ENCODE data around the gene EXOC6B. TPM values are rescaled to one million over a fixed set of nuclear protein-coding genes. Genes with fewer than 3 reads are reported as not detected.

The EXOC6B gene
- total and polyA plus RNA-seq, 2 of the 8 experiments (the other 6 are each of a cell fraction or from before 2014, with no cell fraction given) = 13.5 to 33.0 TPM

- no peaks in the 10 kb centered on the region for H3K4me1 ChIP-seq (replicated peaks in 1 of 4; ENCODE audit: control insufficient read depth in 3 of 4, insufficient read depth in 4 of 4, low read length in 3 of 4)
- no peak overlapping the region for H4K8ac ChIP-seq (ENCODE audit: extremely low read depth, insufficient read depth, low read length)
- H3K4ac ChIP-seq (replicated peaks; ENCODE audit: insufficient read length, low read depth, low read length) = no peak overlapping the region
- no peak overlapping the region for H3K27ac ChIP-seq (ENCODE audit: low read depth, low read length)
- no peak overlapping the region for H4K5ac ChIP-seq (ENCODE audit: insufficient read length, low read depth, low read length)
- no peak overlapping the region for H2BK20ac ChIP-seq (ENCODE audit: low read length)
- ChIA-PET POLR2A (ENCODE audit: partially characterized antibody) (no interaction called here), CTCF (ENCODE audit: partially characterized antibody) (no interaction called here)
- no peak overlapping the region for H3K14ac ChIP-seq (ENCODE audit: insufficient read length)
- H3K79me2 ChIP-seq (ENCODE audit: control insufficient read depth in 1 of 2, insufficient read depth in 2 of 2, low read length in 2 of 2) = no peaks in the 10 kb centered on the region
- no peak overlapping the region for H3K23ac ChIP-seq (ENCODE audit: insufficient read length)
- no peaks in the 10 kb centered on the region for H3K36me3 ChIP-seq (ENCODE audit: control insufficient read depth in 2 of 4, insufficient read depth in 4 of 4, low read length in 3 of 4)
- no peak overlapping the region for H2BK120ac ChIP-seq (replicated peaks; ENCODE audit: low read depth, low read length)
- no peaks in the 10 kb centered on the region for H4K20me1 ChIP-seq (replicated peaks in 1 of 2; ENCODE audit: control insufficient read depth in 1 of 2, insufficient read depth in 2 of 2, low read length in 2 of 2)
- H3K4me2 ChIP-seq (ENCODE audit: insufficient read depth in 1 of 2, low read depth in 2 of 2, low read length in 2 of 2) = no peak overlapping the region
- TF ChIP-seq CTCF (IDR thresholded peaks at IDR 0.05; ENCODE audit: control extremely low read depth in 1 of 3, insufficient read depth in 1 of 3, low read depth in 1 of 3, low read length in 3 of 3) = no peak
- no peak overlapping the region for H2BK12ac ChIP-seq (ENCODE audit: low read depth, low read length)
- H2AK5ac ChIP-seq (ENCODE audit: low read depth, low read length) = no peak overlapping the region
- H3K79me1 ChIP-seq (ENCODE audit: low read depth, low read length) = no peaks in the 10 kb centered on the region
- H3K9me3 ChIP-seq (ENCODE audit: insufficient read depth in 2 of 2, low read depth in 1 of 2, low read length in 1 of 2) = no peaks in the 10 kb centered on the region
- no peak overlapping the region for H3K4me3 ChIP-seq (ENCODE audit: extremely low read depth in 1 of 4, insufficient read depth in 2 of 4, low read depth in 3 of 4, low read length in 4 of 4)
- 79% methylated on average over 1 of the region's 1 CpG; no CpG with 5 or more reads in 1 of the 2 experiments for WGBS, 2 experiments (ENCODE audit: extremely low coverage in 1 of 2, insufficient coverage in 1 of 2, insufficient read length in 1 of 2, insufficient replicate concordance in 2 of 2, low coverage in 1 of 2, low lambda C conversion rate in 2 of 2, missing lambda C conversion rate in 1 of 2)
- no peak overlapping the region for H3K56ac ChIP-seq (replicated peaks; ENCODE audit: insufficient read length, low read depth, low read length)
- H2BK15ac ChIP-seq (ENCODE audit: low read length) = no peak overlapping the region
- no peak overlapping the region for H2AFZ ChIP-seq (ENCODE audit: low read length)
- H3K18ac ChIP-seq (ENCODE audit: extremely low read depth, low read length) = no peak overlapping the region
- no peak overlapping the region for H4K91ac ChIP-seq (replicated peaks; ENCODE audit: insufficient read length, low read length)
- FAIRE-seq = peak; percentile 62
- no peak overlapping the region for H3K9ac ChIP-seq (replicated peaks in 1 of 4; ENCODE audit: extremely low read depth in 1 of 4, low read depth in 3 of 4, low read length in 3 of 4)
- H3K23me2 ChIP-seq (ENCODE audit: low read depth, low read length) = no peaks in the 10 kb centered on the region
- H3K27me3 ChIP-seq (replicated peaks in 1 of 4; ENCODE audit: control insufficient read depth in 3 of 4, extremely low read depth in 1 of 4, insufficient read depth in 3 of 4, low read length in 3 of 4) = no peaks in the 10 kb centered on the region
- DNase-seq (ENCODE audit: low read depth in 1 of 2, low spot score in 2 of 2) = no peak
- H2BK5ac ChIP-seq (ENCODE audit: low read depth, low read length) = no peak overlapping the region
Measured at GRCh38 chr2:72710418-72711152, 115.2 kb downstream of the EXOC6B start.
